Activated T-cell treated with anti-CD3 and anti-CD28 coated beads, Interleukin-2, amount 50 U/mL, for 24 hours (primary cell): Measurements from ENCODE around the gene RXRA.

Experiments used
- DNase-seq: peaks from one replicate; pipeline ENCODE4 v3.0.0-alpha.2; 2020
- H3K27ac Mint-ChIP-seq: 2 replicates; pipeline ENCODE4 v1.8.0; 2020; ENCODE audit warnings: mild to moderate bottlenecking, mixed read lengths
- H3K27me3 Mint-ChIP-seq: 2 replicates; pipeline ENCODE4 v1.8.0; 2020; ENCODE audit warnings: mixed read lengths
- H3K36me3 Mint-ChIP-seq: 2 replicates; pipeline ENCODE4 v1.8.0; 2020; ENCODE audit warnings: low read depth, mixed read lengths
- H3K4me1 Mint-ChIP-seq: 2 replicates; pipeline ENCODE4 v1.8.0; 2020; ENCODE audit warnings: low read depth, mixed read lengths
- H3K4me3 Mint-ChIP-seq: 2 replicates; pipeline ENCODE4 v1.8.0; 2020; ENCODE audit warnings: mild to moderate bottlenecking, moderate library complexity, mixed read lengths
- H3K9me3 Mint-ChIP-seq: 2 replicates; pipeline ENCODE4 v1.8.0; 2020; ENCODE audit warnings: mixed read lengths

Gene RXRA

GRCh38 chr9:134419000-134419683 is 92.9 kb downstream of the RXRA start:
- DNase-seq, result no peak
- H3K36me3 Mint-ChIP-seq, result peaks cover 1% of the 10 kb centered on the region
- H3K9me3 Mint-ChIP-seq, result no peaks in the 10 kb centered on the region
- no peaks in the 10 kb centered on the region for H3K4me1 Mint-ChIP-seq
- H3K4me3 Mint-ChIP-seq, result no peak overlapping the region
- no peak overlapping the region for H3K27ac Mint-ChIP-seq
- no peaks in the 10 kb centered on the region for H3K27me3 Mint-ChIP-seq

- no peak overlapping the region for H3K4me3 Mint-ChIP-seq
- no peaks in the 10 kb centered on the region for H3K4me1 Mint-ChIP-seq
- no peak for DNase-seq
- H3K9me3 Mint-ChIP-seq, result no peaks in the 10 kb centered on the region
- H3K27ac Mint-ChIP-seq, result no peak overlapping the region
- peaks cover 1% of the 10 kb centered on the region for H3K36me3 Mint-ChIP-seq
- H3K27me3 Mint-ChIP-seq, result no peaks in the 10 kb centered on the region
Measured at GRCh38 chr9:134419684-134420076, 93.4 kb downstream of the RXRA start.

- Mint-ChIP-seq H3K4me1 (no peaks in the 10 kb centered on the region), H3K27ac (no peak overlapping the region), H3K36me3 (peaks cover 1% of the 10 kb centered on the region), H3K27me3 (no peaks in the 10 kb centered on the region), H3K9me3 (no peaks in the 10 kb centered on the region), H3K4me3 (no peak overlapping the region)
- no peak for DNase-seq
Measured at GRCh38 chr9:134420281-134420845, 94.1 kb downstream of the RXRA start.

- no peaks in the 10 kb centered on the region for H3K27me3 Mint-ChIP-seq
- DNase-seq, result no peak
- no peak overlapping the region for H3K27ac Mint-ChIP-seq
- no peak overlapping the region for H3K4me3 Mint-ChIP-seq
- H3K36me3 Mint-ChIP-seq, result peaks cover 1% of the 10 kb centered on the region
- H3K9me3 Mint-ChIP-seq, result no peaks in the 10 kb centered on the region
- H3K4me1 Mint-ChIP-seq, result no peaks in the 10 kb centered on the region
Measured at GRCh38 chr9:134420974-134421432, 94.7 kb downstream of the RXRA start.

GRCh38 chr9:134421888-134422287 is 95.6 kb downstream of the RXRA start:
- Mint-ChIP-seq H3K27ac (no peak overlapping the region), H3K9me3 (no peaks in the 10 kb centered on the region), H3K4me3 (no peak overlapping the region), H3K36me3 (peaks cover 1% of the 10 kb centered on the region), H3K4me1 (no peaks in the 10 kb centered on the region), H3K27me3 (no peaks in the 10 kb centered on the region)
- no peak for DNase-seq

GRCh38 chr9:134422301-134423090 is 96.2 kb downstream of the RXRA start:
- H3K4me1 Mint-ChIP-seq, result no peaks in the 10 kb centered on the region
- DNase-seq, result no peak

GRCh38 chr9:134423166-134423565 is 96.9 kb downstream of the RXRA start:
- no peaks in the 10 kb centered on the region for H3K4me1 Mint-ChIP-seq
- H3K36me3 Mint-ChIP-seq, result peaks cover under 1% of the 10 kb centered on the region
- no peaks in the 10 kb centered on the region for H3K9me3 Mint-ChIP-seq
- DNase-seq, result no peak
- H3K4me3 Mint-ChIP-seq, result no peak overlapping the region
- H3K27ac Mint-ChIP-seq, result no peak overlapping the region
- no peaks in the 10 kb centered on the region for H3K27me3 Mint-ChIP-seq

More at GRCh38 chr9:134422301-134423090, 96.2 kb downstream of the RXRA start:
- H3K4me3 Mint-ChIP-seq, result no peak overlapping the region
- no peak overlapping the region for H3K27ac Mint-ChIP-seq
- no peaks in the 10 kb centered on the region for H3K9me3 Mint-ChIP-seq
- H3K36me3 Mint-ChIP-seq, result peaks cover 1% of the 10 kb centered on the region
- no peaks in the 10 kb centered on the region for H3K27me3 Mint-ChIP-seq

- Mint-ChIP-seq H3K9me3 (no peaks in the 10 kb centered on the region), H3K36me3 (no peaks in the 10 kb centered on the region), H3K4me1 (no peaks in the 10 kb centered on the region), H3K27ac (no peak overlapping the region), H3K4me3 (no peak overlapping the region), H3K27me3 (no peaks in the 10 kb centered on the region)
- DNase-seq, result no peak
Measured at GRCh38 chr9:134423749-134424148, 97.5 kb downstream of the RXRA start.

- no peaks in the 10 kb centered on the region for H3K27me3 Mint-ChIP-seq
- no peaks in the 10 kb centered on the region for H3K36me3 Mint-ChIP-seq
- no peak for DNase-seq
- H3K4me1 Mint-ChIP-seq, result no peaks in the 10 kb centered on the region
- no peaks in the 10 kb centered on the region for H3K9me3 Mint-ChIP-seq
- H3K27ac Mint-ChIP-seq, result no peak overlapping the region
- no peak overlapping the region for H3K4me3 Mint-ChIP-seq
Measured at GRCh38 chr9:134424818-134425217, 98.6 kb downstream of the RXRA start.

- no peak overlapping the region for H3K27ac Mint-ChIP-seq
Measured at GRCh38 chr9:134425401-134425800, 99.1 kb downstream of the RXRA start.

GRCh38 chr9:134425812-134426211 is 99.6 kb downstream of the RXRA start:
- Mint-ChIP-seq H3K36me3 (no peaks in the 10 kb centered on the region), H3K4me3 (no peak overlapping the region), H3K4me1 (no peaks in the 10 kb centered on the region), H3K27ac (no peak overlapping the region), H3K27me3 (no peaks in the 10 kb centered on the region), H3K9me3 (no peaks in the 10 kb centered on the region)
- DNase-seq, result no peak

More at GRCh38 chr9:134425401-134425800, 99.1 kb downstream of the RXRA start:
- H3K27me3 Mint-ChIP-seq, result no peaks in the 10 kb centered on the region
- no peak overlapping the region for H3K4me3 Mint-ChIP-seq
- H3K36me3 Mint-ChIP-seq, result no peaks in the 10 kb centered on the region
- H3K4me1 Mint-ChIP-seq, result no peaks in the 10 kb centered on the region
- no peak for DNase-seq
- no peaks in the 10 kb centered on the region for H3K9me3 Mint-ChIP-seq

GRCh38 chr9:134426436-134426835 is 100.2 kb downstream of the RXRA start:
- Mint-ChIP-seq H3K27me3 (no peaks in the 10 kb centered on the region), H3K4me1 (no peaks in the 10 kb centered on the region), H3K36me3 (no peaks in the 10 kb centered on the region), H3K9me3 (no peaks in the 10 kb centered on the region), H3K27ac (no peak overlapping the region), H3K4me3 (no peak overlapping the region)
- DNase-seq, result no peak

GRCh38 chr9:134427153-134427782 is 101.0 kb downstream of the RXRA start:
- H3K27ac Mint-ChIP-seq, result no peak overlapping the region
- no peak overlapping the region for H3K4me3 Mint-ChIP-seq
- H3K36me3 Mint-ChIP-seq, result no peaks in the 10 kb centered on the region

GRCh38 chr9:134428559-134428958 is 102.3 kb downstream of the RXRA start:
- Mint-ChIP-seq H3K4me1 (no peaks in the 10 kb centered on the region), H3K9me3 (no peaks in the 10 kb centered on the region), H3K4me3 (no peak overlapping the region), H3K27ac (no peak overlapping the region), H3K36me3 (no peaks in the 10 kb centered on the region), H3K27me3 (no peaks in the 10 kb centered on the region)
- DNase-seq, result no peak

More at GRCh38 chr9:134427153-134427782, 101.0 kb downstream of the RXRA start:
- Mint-ChIP-seq H3K9me3 (no peaks in the 10 kb centered on the region), H3K27me3 (no peaks in the 10 kb centered on the region), H3K4me1 (no peaks in the 10 kb centered on the region)
- no peak for DNase-seq
